ENCODE measurements around the gene ADNP. TPM values are rescaled to one million over a fixed set of nuclear protein-coding genes. Genes with fewer than 3 reads are reported as not detected.
"Not testable (repeated sequence)": the region's sequence is repeated elsewhere in the genome, so short reads cannot be mapped to it uniquely, and the experiment has no call there.

The ADNP gene
- total and polyA plus RNA-seq, 2 experiments from 2014 or later: 95.0 to 106 TPM

DNA sequence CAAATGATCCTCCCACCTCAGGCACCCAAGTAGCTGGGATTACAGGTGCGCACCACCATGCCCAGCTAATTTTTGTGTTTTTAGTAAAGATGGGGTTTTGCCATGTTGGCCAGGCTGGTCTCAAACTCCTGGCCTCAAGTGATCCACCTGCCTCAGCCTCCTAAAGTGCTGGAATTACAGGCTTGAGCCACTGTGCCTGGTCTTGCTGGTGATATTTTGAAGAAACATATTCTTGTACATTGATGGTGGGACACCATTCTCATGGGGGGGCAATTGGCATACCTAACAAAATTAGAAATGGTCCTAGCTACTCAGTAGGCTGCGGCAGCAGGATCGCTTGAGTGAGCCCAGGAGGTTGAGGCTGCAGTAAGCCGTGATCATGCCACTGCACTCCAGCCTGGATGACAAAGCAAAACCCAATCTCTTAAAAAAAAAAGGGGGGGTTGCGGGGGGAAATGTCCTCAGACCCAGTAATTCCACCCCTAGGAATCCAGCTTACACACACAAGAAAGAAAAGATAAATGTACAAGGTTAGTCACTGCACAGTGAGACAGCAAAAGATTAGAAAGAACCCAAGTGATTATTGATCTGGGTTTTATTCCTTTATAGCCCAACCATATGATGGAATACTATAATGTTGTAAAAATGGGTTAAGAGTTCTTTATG, 49.3 kb downstream of the ADNP start:
- ATAC-seq: not testable (repeated sequence)
- peaks cover 12% of the 10 kb centered on the region for H3K36me3 Mint-ChIP-seq (ENCODE audit: low read depth)

DNA sequence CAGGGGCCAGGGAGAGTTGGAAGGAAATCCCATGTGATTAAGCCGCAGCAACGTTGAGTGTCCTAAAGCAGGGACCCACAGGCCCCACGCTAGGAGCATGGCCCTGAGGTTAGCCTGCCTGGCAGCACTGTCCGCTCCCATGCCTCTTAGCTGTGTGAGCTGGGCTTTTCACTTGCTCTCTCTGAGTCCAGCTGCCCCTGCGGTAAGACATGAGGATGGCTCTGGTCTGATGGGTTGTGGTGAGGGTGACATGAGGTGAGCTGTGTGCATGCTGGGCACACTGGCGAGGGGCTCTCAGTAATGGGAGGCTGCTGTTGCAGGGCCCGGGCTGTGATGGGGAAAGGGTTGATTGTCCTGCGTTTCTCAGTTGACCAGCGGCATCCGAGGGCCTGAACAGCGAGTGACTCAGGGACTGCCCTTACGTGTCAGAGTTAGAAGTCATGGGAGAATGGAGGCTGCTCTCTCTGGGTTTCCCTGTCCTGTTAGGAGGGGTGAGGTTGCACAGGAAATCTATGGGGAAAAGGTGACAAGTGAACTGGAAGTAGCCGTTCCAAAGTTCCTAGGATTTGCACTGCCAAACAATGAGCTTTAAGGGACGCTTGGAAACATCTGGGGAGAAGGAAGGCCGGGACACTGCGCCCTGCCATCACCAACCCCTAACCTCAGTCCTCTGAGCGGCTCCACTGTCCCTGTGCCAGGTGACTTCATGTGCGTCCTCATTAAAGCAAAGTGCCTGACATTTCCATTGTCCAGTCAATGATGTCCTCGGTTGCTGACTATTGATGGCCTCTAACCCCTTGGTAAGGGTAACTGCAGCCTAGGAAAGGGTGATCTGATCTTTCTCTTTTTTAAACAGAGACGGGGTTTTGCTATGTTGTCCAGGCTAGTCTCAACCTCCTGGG, 51.3 kb downstream of the ADNP start:
- Histone ChIP-seq H3K4me2 (no peak overlapping the region), H3K36me3 (ENCODE audit: insufficient read depth) (no peaks in the 10 kb centered on the region), H2AFZ (no peak overlapping the region), H3K79me2 (replicated peaks; ENCODE audit: insufficient read depth) (no peaks in the 10 kb centered on the region), H3K4me3 (no peak overlapping the region), H3K9me2 (ENCODE audit: insufficient read depth) (no peaks in the 10 kb centered on the region), H3K27ac (ENCODE audit: low read depth) (no peak overlapping the region), H3K27me3 (ENCODE audit: insufficient read depth) (no peaks in the 10 kb centered on the region), H3K4me1 (ENCODE audit: insufficient read depth) (no peaks in the 10 kb centered on the region), H3F3A (replicated peaks; ENCODE audit: low read depth) (no peaks in the 10 kb centered on the region), H4K20me1 (replicated peaks; ENCODE audit: insufficient read depth) (no peaks in the 10 kb centered on the region)
- DNase-seq (ENCODE audit: low spot score) (no peak), ATAC-seq (no peak)
- TF ChIP-seq, protein P1, sequence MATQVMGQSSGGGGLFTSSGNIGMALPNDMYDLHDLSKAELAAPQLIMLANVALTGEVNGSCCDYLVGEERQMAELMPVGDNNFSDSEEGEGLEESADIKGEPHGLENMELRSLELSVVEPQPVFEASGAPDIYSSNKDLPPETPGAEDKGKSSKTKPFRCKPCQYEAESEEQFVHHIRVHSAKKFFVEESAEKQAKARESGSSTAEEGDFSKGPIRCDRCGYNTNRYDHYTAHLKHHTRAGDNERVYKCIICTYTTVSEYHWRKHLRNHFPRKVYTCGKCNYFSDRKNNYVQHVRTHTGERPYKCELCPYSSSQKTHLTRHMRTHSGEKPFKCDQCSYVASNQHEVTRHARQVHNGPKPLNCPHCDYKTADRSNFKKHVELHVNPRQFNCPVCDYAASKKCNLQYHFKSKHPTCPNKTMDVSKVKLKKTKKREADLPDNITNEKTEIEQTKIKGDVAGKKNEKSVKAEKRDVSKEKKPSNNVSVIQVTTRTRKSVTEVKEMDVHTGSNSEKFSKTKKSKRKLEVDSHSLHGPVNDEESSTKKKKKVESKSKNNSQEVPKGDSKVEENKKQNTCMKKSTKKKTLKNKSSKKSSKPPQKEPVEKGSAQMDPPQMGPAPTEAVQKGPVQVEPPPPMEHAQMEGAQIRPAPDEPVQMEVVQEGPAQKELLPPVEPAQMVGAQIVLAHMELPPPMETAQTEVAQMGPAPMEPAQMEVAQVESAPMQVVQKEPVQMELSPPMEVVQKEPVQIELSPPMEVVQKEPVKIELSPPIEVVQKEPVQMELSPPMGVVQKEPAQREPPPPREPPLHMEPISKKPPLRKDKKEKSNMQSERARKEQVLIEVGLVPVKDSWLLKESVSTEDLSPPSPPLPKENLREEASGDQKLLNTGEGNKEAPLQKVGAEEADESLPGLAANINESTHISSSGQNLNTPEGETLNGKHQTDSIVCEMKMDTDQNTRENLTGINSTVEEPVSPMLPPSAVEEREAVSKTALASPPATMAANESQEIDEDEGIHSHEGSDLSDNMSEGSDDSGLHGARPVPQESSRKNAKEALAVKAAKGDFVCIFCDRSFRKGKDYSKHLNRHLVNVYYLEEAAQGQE (IDR thresholded peaks at IDR 0.05; ENCODE audit: unreplicated experiment): no peak
- TF ChIP-seq POLR2AphosphoS5 (IDR thresholded peaks at IDR 0.05; ENCODE audit: low read depth) (no peak), ZNF331 (CRISPR knock-in tag; IDR thresholded peaks at IDR 0.05; ENCODE audit: low read depth) (no peak), JUNB (IDR thresholded peaks at IDR 0.05; ENCODE audit: unreplicated experiment) (no peak), NANOG (IDR thresholded peaks at IDR 0.05; ENCODE audit: borderline replicate concordance) (no peak), ZNF114 (CRISPR knock-in tag; IDR thresholded peaks at IDR 0.05) (no peak), EZH2phosphoT487 (IDR thresholded peaks at IDR 0.05; ENCODE audit: unreplicated experiment) (no peak), CREB1 (CRISPR knock-in tag; IDR thresholded peaks at IDR 0.05; ENCODE audit: low read depth) (no peak)
- TF ChIP-seq, protein P2, sequence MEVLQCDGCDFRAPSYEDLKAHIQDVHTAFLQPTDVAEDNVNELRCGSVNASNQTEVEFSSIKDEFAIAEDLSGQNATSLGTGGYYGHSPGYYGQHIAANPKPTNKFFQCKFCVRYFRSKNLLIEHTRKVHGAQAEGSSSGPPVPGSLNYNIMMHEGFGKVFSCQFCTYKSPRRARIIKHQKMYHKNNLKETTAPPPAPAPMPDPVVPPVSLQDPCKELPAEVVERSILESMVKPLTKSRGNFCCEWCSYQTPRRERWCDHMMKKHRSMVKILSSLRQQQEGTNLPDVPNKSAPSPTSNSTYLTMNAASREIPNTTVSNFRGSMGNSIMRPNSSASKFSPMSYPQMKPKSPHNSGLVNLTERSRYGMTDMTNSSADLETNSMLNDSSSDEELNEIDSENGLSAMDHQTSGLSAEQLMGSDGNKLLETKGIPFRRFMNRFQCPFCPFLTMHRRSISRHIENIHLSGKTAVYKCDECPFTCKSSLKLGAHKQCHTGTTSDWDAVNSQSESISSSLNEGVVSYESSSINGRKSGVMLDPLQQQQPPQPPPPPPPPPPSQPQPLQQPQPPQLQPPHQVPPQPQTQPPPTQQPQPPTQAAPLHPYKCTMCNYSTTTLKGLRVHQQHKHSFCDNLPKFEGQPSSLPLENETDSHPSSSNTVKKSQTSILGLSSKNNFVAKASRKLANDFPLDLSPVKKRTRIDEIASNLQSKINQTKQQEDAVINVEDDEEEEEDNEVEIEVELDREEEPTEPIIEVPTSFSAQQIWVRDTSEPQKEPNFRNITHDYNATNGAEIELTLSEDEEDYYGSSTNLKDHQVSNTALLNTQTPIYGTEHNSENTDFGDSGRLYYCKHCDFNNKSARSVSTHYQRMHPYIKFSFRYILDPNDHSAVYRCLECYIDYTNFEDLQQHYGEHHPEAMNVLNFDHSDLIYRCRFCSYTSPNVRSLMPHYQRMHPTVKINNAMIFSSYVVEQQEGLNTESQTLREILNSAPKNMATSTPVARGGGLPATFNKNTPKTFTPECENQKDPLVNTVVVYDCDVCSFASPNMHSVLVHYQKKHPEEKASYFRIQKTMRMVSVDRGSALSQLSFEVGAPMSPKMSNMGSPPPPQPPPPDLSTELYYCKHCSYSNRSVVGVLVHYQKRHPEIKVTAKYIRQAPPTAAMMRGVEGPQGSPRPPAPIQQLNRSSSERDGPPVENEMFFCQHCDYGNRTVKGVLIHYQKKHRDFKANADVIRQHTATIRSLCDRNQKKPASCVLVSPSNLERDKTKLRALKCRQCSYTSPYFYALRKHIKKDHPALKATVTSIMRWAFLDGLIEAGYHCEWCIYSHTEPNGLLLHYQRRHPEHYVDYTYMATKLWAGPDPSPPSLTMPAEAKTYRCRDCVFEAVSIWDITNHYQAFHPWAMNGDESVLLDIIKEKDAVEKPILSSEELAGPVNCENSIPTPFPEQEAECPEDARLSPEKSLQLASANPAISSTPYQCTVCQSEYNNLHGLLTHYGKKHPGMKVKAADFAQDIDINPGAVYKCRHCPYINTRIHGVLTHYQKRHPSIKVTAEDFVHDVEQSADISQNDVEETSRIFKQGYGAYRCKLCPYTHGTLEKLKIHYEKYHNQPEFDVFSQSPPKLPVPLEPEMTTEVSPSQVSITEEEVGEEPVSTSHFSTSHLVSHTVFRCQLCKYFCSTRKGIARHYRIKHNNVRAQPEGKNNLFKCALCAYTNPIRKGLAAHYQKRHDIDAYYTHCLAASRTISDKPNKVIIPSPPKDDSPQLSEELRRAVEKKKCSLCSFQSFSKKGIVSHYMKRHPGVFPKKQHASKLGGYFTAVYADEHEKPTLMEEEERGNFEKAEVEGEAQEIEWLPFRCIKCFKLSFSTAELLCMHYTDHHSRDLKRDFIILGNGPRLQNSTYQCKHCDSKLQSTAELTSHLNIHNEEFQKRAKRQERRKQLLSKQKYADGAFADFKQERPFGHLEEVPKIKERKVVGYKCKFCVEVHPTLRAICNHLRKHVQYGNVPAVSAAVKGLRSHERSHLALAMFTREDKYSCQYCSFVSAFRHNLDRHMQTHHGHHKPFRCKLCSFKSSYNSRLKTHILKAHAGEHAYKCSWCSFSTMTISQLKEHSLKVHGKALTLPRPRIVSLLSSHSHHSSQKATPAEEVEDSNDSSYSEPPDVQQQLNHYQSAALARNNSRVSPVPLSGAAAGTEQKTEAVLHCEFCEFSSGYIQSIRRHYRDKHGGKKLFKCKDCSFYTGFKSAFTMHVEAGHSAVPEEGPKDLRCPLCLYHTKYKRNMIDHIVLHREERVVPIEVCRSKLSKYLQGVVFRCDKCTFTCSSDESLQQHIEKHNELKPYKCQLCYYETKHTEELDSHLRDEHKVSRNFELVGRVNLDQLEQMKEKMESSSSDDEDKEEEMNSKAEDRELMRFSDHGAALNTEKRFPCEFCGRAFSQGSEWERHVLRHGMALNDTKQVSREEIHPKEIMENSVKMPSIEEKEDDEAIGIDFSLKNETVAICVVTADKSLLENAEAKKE (CRISPR knock-in tag; IDR thresholded peaks at IDR 0.05): no peak
- Mint-ChIP-seq H3K4me3 (no peak overlapping the region), H3K9me3 (no peaks in the 10 kb centered on the region; the same call in 2 of the 3 replicates), H3K4me1 (peaks cover 8% of the 10 kb centered on the region), H3K36me3 (ENCODE audit: low read depth) (peaks cover 18% of the 10 kb centered on the region), H3K27ac (no peak overlapping the region), H3K27me3 (ENCODE audit: insufficient read depth, low read depth, poor library complexity) (peaks cover 9% of the 10 kb centered on the region)

More for the DNA sequence above, 49.3 kb downstream of the ADNP start:
- not testable (repeated sequence) for H3K4me1 ChIP-seq (ENCODE audit: insufficient read depth); H3K4me1 Mint-ChIP-seq; H3K4me2 ChIP-seq; H3K4me3 ChIP-seq; H4K20me1 ChIP-seq (replicated peaks; ENCODE audit: insufficient read depth); H3K27me3 ChIP-seq (ENCODE audit: insufficient read depth); H2AFZ ChIP-seq; H3K27ac ChIP-seq (ENCODE audit: low read depth); DNase-seq (ENCODE audit: low spot score); H3K4me3 Mint-ChIP-seq; H3K27me3 Mint-ChIP-seq (ENCODE audit: insufficient read depth, low read depth, poor library complexity); H3K9me2 ChIP-seq (ENCODE audit: insufficient read depth); H3K36me3 ChIP-seq (ENCODE audit: insufficient read depth); H3K9me3 Mint-ChIP-seq; H3K79me2 ChIP-seq (replicated peaks; ENCODE audit: insufficient read depth)
- H3F3A ChIP-seq (replicated peaks; ENCODE audit: low read depth): peaks cover 10% of the 10 kb centered on the region; the same call in 1 of the 2 replicates
- peak overlapping the region; percentile 89; the same call in 1 of the 2 replicates for H3K27ac Mint-ChIP-seq
